A549 treated with AZD9567 at 1 μM for 4 hours (cell line): ENCODE measurements around the gene GSK3B. TPM values are rescaled to one million over a fixed set of nuclear protein-coding genes. Genes with fewer than 3 reads are reported as not detected.

Experiments
- total RNA-seq: library from RNA; stranded (reverse); fragments of 200-300 nt; extraction: Qiagen RNA extraction; gene quantifications from 5 replicates; pipeline ENCODE4 v1.2.3, GENCODE V29; 2022; ENCODE audit not compliant: insufficient read depth

The GSK3B gene
- 23.1 to 43.8 TPM (median 26.4 TPM) in 5 replicates for total RNA-seq

GRCh38 chr3:120093911-120094775, at the start of gene GSK3B:
GSK3B (minus strand) TSS chr3:120094447; CDS start chr3:120093434, 1,013 bp downstream.

GRCh38 chr3:119781330-119782198, 312.7 kb downstream of the GSK3B start, which contains the start of gene NR1I2:
NR1I2 (plus strand) TSS chr3:119782101.

Other genes starting within 250 kb of the GSK3B start
- 0.37 to 0.68 TPM (median 0.44 TPM) in 4 of 5 replicates, not detected in the other for gene GPR156, start 190.8 kb upstream of the GSK3B start, total RNA-seq